Tibial artery (tissue), 4 donors: ENCODE measurements around the gene NINJ1.
A peak's percentile ranks its signal among the peaks of the same experiment; 100 is the strongest.

Experiments used
- DNase-seq, 2 donors: peaks; one replicate each; pipeline ENCODE4 v3.0.0-alpha.2; 2019
- H3K27ac ChIP-seq, 2 donors: fragments of 200-600 bp; sonication (generic) in 1 of 2; 1 replicate in 1 of 2; 2 replicates in 1 of 2; pipeline ENCODE4 v1.5.1; 2018 to 2019; ENCODE audit warnings: mild to moderate bottlenecking in 1 of 2
- H3K27me3 ChIP-seq, 2 donors: fragments of 200-600 bp; sonication (generic) in 1 of 2; one replicate each; pipeline versions ENCODE4 v1.5.1 to v1.6.0; 2016 to 2019
- H3K36me3 ChIP-seq, 3 donors: fragments of 200-600 bp; sonication (generic) in 2 of 3; one replicate each; pipeline ENCODE4 v1.5.1; 2016 to 2019; ENCODE audit warnings: mild to moderate bottlenecking in 2 of 3
- H3K4me1 ChIP-seq, 4 donors: fragments of 200-600 bp; sonication (generic) in 2 of 4; 1 replicate in 3 of 4; 2 replicates in 1 of 4; pipeline ENCODE4 v1.5.1; 2016 to 2019
- H3K4me3 ChIP-seq, 2 donors: fragments of 200-600 bp; sonication (generic) in 1 of 2; 1 replicate in 1 of 2; 2 replicates in 1 of 2; pipeline ENCODE4 v1.5.1; 2018 to 2019; ENCODE audit warnings: mild to moderate bottlenecking in 2 of 2
- H3K9me3 ChIP-seq, 3 donors: fragments of 200-600 bp; sonication (generic) in 1 of 3; one replicate each; pipeline ENCODE4 v1.5.1; 2016 to 2019
- intact Hi-C: fragments of 100-400 bp; cut with DNase I; formaldehyde crosslinking; loops from one replicate; pipeline ENCODE4 v1.15.0; 2023; ENCODE audit warnings: low total_unique reads
- TF ChIP-seq, protein P1 (sequence below), 2 experiments: fragments of 200-600 bp in 1 of 2; fragments of 450-650 bp in 1 of 2; IDR thresholded peaks; one replicate each; pipeline ENCODE4 v1.5.1; 2017 to 2019; ENCODE audit warnings: antibody characterized with exemption in 2 of 2, mild to moderate bottlenecking in 1 of 2, moderate library complexity in 1 of 2

The NINJ1 gene

GRCh38 chr9:93167185-93167584, 33.1 kb upstream of the NINJ1 start:
- TF ChIP-seq, protein P1, sequence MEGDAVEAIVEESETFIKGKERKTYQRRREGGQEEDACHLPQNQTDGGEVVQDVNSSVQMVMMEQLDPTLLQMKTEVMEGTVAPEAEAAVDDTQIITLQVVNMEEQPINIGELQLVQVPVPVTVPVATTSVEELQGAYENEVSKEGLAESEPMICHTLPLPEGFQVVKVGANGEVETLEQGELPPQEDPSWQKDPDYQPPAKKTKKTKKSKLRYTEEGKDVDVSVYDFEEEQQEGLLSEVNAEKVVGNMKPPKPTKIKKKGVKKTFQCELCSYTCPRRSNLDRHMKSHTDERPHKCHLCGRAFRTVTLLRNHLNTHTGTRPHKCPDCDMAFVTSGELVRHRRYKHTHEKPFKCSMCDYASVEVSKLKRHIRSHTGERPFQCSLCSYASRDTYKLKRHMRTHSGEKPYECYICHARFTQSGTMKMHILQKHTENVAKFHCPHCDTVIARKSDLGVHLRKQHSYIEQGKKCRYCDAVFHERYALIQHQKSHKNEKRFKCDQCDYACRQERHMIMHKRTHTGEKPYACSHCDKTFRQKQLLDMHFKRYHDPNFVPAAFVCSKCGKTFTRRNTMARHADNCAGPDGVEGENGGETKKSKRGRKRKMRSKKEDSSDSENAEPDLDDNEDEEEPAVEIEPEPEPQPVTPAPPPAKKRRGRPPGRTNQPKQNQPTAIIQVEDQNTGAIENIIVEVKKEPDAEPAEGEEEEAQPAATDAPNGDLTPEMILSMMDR (IDR thresholded peaks at IDR 0.05), result no peak
- Histone ChIP-seq H3K36me3 (no peaks in the 10 kb centered on the region), H3K27ac (no peak overlapping the region), H3K27me3 (no peaks in the 10 kb centered on the region), H3K9me3 (no peaks in the 10 kb centered on the region), H3K4me1 (no peaks in the 10 kb centered on the region), H3K4me3 (no peak overlapping the region)
- intact Hi-C loops, result loop anchor here (10.0 kb wide), 1 partner anchor 398 kb away; no protein-coding TSS in a partner anchor
- DNase-seq, result no peak

GRCh38 chr9:93166699-93167098, 32.6 kb upstream of the NINJ1 start:
- H3K4me1 ChIP-seq, result no peaks in the 10 kb centered on the region
- H3K36me3 ChIP-seq, result no peaks in the 10 kb centered on the region
- TF ChIP-seq, protein P1 (IDR thresholded peaks at IDR 0.05), result no peak
- H3K27ac ChIP-seq, result no peak overlapping the region
- DNase-seq, result no peak
- no peaks in the 10 kb centered on the region for H3K27me3 ChIP-seq
- no peak overlapping the region for H3K4me3 ChIP-seq
- intact Hi-C loops, result loop anchor here (10.0 kb wide), 1 partner anchor 398 kb away; no protein-coding TSS in a partner anchor
- H3K9me3 ChIP-seq, result no peaks in the 10 kb centered on the region

GRCh38 chr9:93164085-93164484, 30.0 kb upstream of the NINJ1 start:
- DNase-seq, result no peak
- no peaks in the 10 kb centered on the region for H3K36me3 ChIP-seq
- no peak overlapping the region for H3K4me3 ChIP-seq
- peaks cover 0 to 8% (median 3%) of the 10 kb centered on the region in 4 donors for H3K4me1 ChIP-seq
- TF ChIP-seq, protein P1 (IDR thresholded peaks at IDR 0.05), result no peak
- H3K27me3 ChIP-seq, result no peaks in the 10 kb centered on the region
- H3K9me3 ChIP-seq, result no peaks in the 10 kb centered on the region
- no peak overlapping the region for H3K27ac ChIP-seq
- intact Hi-C loops, result loop anchor here (10.0 kb wide), 1 partner anchor 401 kb away; no protein-coding TSS in a partner anchor

DNA sequence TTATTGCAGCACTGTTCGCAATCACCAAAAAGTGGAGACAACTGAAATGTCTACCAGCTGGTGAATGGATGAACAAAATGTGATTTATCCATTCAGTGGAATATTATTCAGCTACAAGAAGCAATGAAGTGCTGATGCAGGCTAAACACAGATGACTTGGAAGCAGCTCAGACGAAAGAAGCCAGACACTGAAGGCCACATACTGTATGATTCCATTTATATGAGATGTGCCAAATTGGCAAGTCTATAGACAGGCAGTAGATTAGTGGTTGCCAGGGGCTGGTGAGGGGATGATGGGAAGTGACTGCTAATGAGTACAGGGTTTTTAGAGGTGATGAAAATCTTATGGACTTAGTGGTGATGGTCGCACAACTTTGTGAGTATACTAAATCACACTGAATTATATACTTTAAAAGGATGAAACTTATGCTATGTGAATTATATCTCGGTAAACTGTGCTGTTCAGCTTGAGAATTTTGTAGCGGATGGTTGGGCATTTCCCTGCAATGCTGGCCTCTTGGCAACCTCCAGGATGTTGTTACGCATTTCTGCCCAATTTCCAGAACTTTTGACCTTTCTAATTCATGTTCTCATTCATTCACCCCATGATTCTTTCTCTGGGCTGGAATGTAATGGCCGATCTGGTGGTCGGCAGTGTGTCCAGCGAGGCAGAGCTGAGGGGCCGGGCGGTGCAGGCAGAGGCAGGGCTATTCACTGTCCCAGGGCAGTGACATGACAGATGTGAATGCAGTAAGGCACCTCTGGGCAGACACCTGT, 27.9 kb upstream of the NINJ1 start:
- TF ChIP-seq, protein P1 (IDR thresholded peaks at IDR 0.05), result no peak
- Histone ChIP-seq H3K9me3 (no peaks in the 10 kb centered on the region), H3K27ac (no peak overlapping the region), H3K4me1 (peaks cover 0 to 8% (median 3%) of the 10 kb centered on the region in 4 donors), H3K27me3 (no peaks in the 10 kb centered on the region), H3K4me3 (no peak overlapping the region), H3K36me3 (no peaks in the 10 kb centered on the region)
- intact Hi-C loops, result loop anchor here (10.0 kb wide), 1 partner anchor 403 kb away; no protein-coding TSS in a partner anchor
- DNase-seq, result no peak

- DNase-seq, result peak; percentile 76 to 89
- Histone ChIP-seq H3K4me3 (no peak overlapping the region), H3K4me1 (peaks cover 0 to 8% (median 3%) of the 10 kb centered on the region in 4 donors), H3K9me3 (no peaks in the 10 kb centered on the region), H3K27me3 (no peaks in the 10 kb centered on the region), H3K27ac (no peak overlapping the region), H3K36me3 (no peaks in the 10 kb centered on the region)
- TF ChIP-seq, protein P1 (IDR thresholded peaks at IDR 0.05), result peak; percentile 95 to 98
- intact Hi-C loops, result loop anchor here (5.0 to 10.0 kb wide), 2 partner anchors 147 to 405 kb away; no protein-coding TSS in a partner anchor
These were observed 25.8 kb upstream of the NINJ1 start for GRCh38 chr9:93159601-93160471.
